GM23248 (cell line): ENCODE measurements around the gene FSCN2. TPM values are rescaled to one million over a fixed set of nuclear protein-coding genes. Genes with fewer than 3 reads are reported as not detected.

Source experiments
- DNase-seq: peaks from one replicate; pipeline ENCODE4 v3.0.0-alpha.2; 2015
- H2AFZ ChIP-seq: fragments of 200-600 bp; sonication (generic); 2 replicates; pipeline ENCODE4 v1.6.1; 2016; ENCODE audit warnings: antibody characterized with exemption
- H3F3A ChIP-seq: fragments of 200-600 bp; sonication (generic); 2 replicates; pipeline ENCODE4 v1.6.1; 2016; ENCODE audit warnings: mild to moderate bottlenecking, antibody characterized with exemption, mixed run types; ENCODE audit not compliant: insufficient read depth
- H3K27ac ChIP-seq: fragments of 200-600 bp; sonication (generic); 2 replicates; pipeline ENCODE4 v1.5.1; 2016; ENCODE audit warnings: mild to moderate bottlenecking
- H3K27me3 ChIP-seq: fragments of 200-600 bp; sonication (generic); replicated peaks from 2 replicates; pipeline ENCODE4 v1.6.1; 2016; ENCODE audit warnings: mild to moderate bottlenecking; ENCODE audit not compliant: insufficient read depth
- H3K36me3 ChIP-seq: fragments of 200-600 bp; sonication (generic); 2 replicates; pipeline ENCODE4 v1.6.1; 2016; ENCODE audit warnings: low read depth, mild to moderate bottlenecking
- H3K4me1 ChIP-seq: fragments of 200-600 bp; sonication (generic); 2 replicates; pipeline ENCODE4 v1.6.1; 2016; ENCODE audit warnings: mild to moderate bottlenecking; ENCODE audit not compliant: insufficient read depth
- H3K4me2 ChIP-seq: fragments of 200-600 bp; sonication (generic); one replicate; pipeline ENCODE4 v1.6.1; 2016; ENCODE audit warnings: mild to moderate bottlenecking; ENCODE audit not compliant: unreplicated experiment
- H3K4me3 ChIP-seq: fragments of 200-600 bp; sonication (generic); 2 replicates; pipeline ENCODE4 v1.5.1; 2016; ENCODE audit warnings: mild to moderate bottlenecking
- H3K79me2 ChIP-seq: fragments of 200-600 bp; sonication (generic); 2 replicates; pipeline ENCODE4 v1.6.1; 2016; ENCODE audit warnings: mild to moderate bottlenecking; ENCODE audit not compliant: insufficient read depth
- H3K9ac ChIP-seq: fragments of 200-600 bp; sonication (generic); 2 replicates; pipeline ENCODE4 v1.6.1; 2016; ENCODE audit warnings: mild to moderate bottlenecking
- H3K9me2 ChIP-seq: fragments of 200-600 bp; sonication (generic); 2 replicates; pipeline ENCODE4 v1.6.1; 2016; ENCODE audit warnings: mixed run types, mild to moderate bottlenecking, moderate library complexity; ENCODE audit not compliant: insufficient read depth
- H3K9me3 ChIP-seq: fragments of 200-600 bp; sonication (generic); one replicate; pipeline ENCODE4 v1.6.1; 2017; ENCODE audit warnings: low read depth
- H4K20me1 ChIP-seq: fragments of 200-600 bp; sonication (generic); 2 replicates; pipeline ENCODE4 v1.6.0; 2016; ENCODE audit not compliant: insufficient read depth
- EZH2 ChIP-seq: fragments of 200-600 bp; sonication (generic); IDR thresholded peaks from 2 replicates; pipeline ENCODE4 v1.6.1; 2018; ENCODE audit warnings: antibody characterized with exemption, mild to moderate bottlenecking; ENCODE audit not compliant: insufficient read depth, poor library complexity, severe bottlenecking
- EZH2phosphoT487 ChIP-seq: fragments of 200-600 bp; sonication (generic); IDR thresholded peaks from 2 replicates; pipeline ENCODE4 v1.6.1; 2018; ENCODE audit warnings: antibody characterized with exemption, moderate library complexity, mild to moderate bottlenecking, low read depth; ENCODE audit not compliant: insufficient read depth
- WGBS, 2 experiments: methylation state at CpG; one replicate each; pipeline ENCODE4 v1.1.6; 2015 to 2017; ENCODE audit warnings: low lambda C conversion rate in 2 of 2, low coverage in 1 of 2; ENCODE audit errors: missing lambda C conversion rate in 2 of 2; 5-methylcytosine and 5-hydroxymethylcytosine counted together
- in situ Hi-C: fragments of 300-500 bp; cut with MboI; formaldehyde crosslinking; loops from 2 replicates; pipeline ENCODE4 v1.15.0; 2020
- polyA plus RNA-seq: library from polyadenylated mRNA; unstranded; fragments of >200 nt; fragmentation: Nextera tagmentation; extraction: Ambion mirVana; gene quantifications from 2 replicates; pipeline ENCODE4 v1.2.1, GENCODE V29; 2016
- total RNA-seq: library from RNA; depleted of rRNA; stranded (reverse); fragments of >200 nt; shearing (Covaris generic); gene quantifications from 2 replicates; pipeline ENCODE4 v1.2.3, GENCODE V29; 2014

The FSCN2 gene
- total and polyA plus RNA-seq, 2 experiments from 2014 or later, result 0.48 to 3.2 TPM

DNA sequence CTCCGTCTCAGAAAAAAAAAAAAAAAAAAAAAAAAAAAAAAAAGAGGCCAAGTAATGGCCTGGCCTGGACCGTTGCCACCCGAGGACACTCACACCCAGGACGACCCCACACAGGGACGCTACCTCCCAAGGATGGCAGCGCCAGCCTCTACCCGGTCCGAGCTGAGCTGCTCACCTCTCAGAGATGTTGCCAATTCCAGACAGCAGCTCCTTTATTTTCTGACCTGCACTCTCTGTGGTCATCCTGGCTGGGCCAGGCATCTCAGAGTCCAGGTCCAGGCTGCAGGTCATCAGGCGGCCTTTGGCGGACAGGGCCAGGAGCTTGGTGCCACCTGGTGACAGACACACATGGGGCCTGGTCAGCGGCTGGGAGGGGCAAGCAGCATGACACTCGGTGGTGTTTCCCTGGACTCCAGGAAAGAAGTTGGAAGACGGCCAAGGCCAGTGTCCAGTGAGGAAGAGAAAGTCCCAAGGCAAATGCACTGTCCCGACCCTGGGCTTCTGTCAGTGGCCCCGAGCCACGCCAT lies 20.9 kb downstream of the FSCN2 start:
- H3K9me2 ChIP-seq, result no peaks in the 10 kb centered on the region

DNA sequence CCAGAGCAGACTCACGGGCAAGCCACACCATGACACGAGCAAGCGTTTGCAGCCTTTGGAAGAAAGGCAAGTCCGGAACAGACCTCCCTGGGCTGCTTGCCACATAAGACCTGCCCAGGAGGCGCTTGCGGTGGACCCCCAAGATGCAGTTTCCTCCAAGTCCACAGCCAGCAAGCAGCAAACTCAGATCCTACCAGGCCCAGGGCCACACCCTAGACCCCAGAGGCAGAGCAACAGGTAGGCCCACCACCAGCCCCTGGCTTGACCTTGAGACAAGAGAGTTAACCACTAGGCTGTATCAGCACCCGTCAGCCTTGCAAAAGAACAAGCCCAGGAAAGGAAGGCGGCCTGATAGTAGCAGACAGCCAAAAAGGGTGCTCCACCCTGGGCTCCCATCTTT lies 21.6 kb downstream of the FSCN2 start:
- Histone ChIP-seq H3K79me2 (peaks cover 27% of the 10 kb centered on the region), H4K20me1 (no peaks in the 10 kb centered on the region), H3K4me1 (peaks cover 13% of the 10 kb centered on the region), H3F3A (peaks cover 10% of the 10 kb centered on the region; the same call in 1 of the 2 replicates), H3K27me3 (no peaks in the 10 kb centered on the region), H3K9me2 (no peaks in the 10 kb centered on the region), H2AFZ (no peak overlapping the region), H3K36me3 (no peaks in the 10 kb centered on the region), H3K27ac (no peak overlapping the region), H3K9ac (no peak overlapping the region), H3K4me2 (no peak overlapping the region), H3K4me3 (no peak overlapping the region), H3K9me3 (no peaks in the 10 kb centered on the region)
- WGBS, 2 experiments, result 79 to 81% methylated on average over 8 of the region's 8 CpGs
- TF ChIP-seq EZH2 (no peak), EZH2phosphoT487 (no peak)
- DNase-seq, result no peak
- in situ Hi-C loops, result no loop called here

More for the DNA sequence above, 20.9 kb downstream of the FSCN2 start:
- Histone ChIP-seq H3K27me3 (no peaks in the 10 kb centered on the region), H4K20me1 (no peaks in the 10 kb centered on the region), H2AFZ (no peak overlapping the region), H3K79me2 (peaks cover 27% of the 10 kb centered on the region), H3K27ac (no peak overlapping the region), H3K9me3 (no peaks in the 10 kb centered on the region), H3K4me1 (peaks cover 12% of the 10 kb centered on the region), H3K4me3 (no peak overlapping the region), H3K9ac (no peak overlapping the region), H3F3A (peaks cover 9% of the 10 kb centered on the region; the same call in 1 of the 2 replicates), H3K36me3 (no peaks in the 10 kb centered on the region; the same call in 1 of the 2 replicates), H3K4me2 (no peak overlapping the region)
- no peak for TF ChIP-seq EZH2
- no peak for TF ChIP-seq EZH2phosphoT487
- WGBS, 2 experiments, result 89 to 90% methylated on average over 15 to 16 of the region's 16 CpGs
- in situ Hi-C loops, result no loop called here
- no peak for DNase-seq

DNA sequence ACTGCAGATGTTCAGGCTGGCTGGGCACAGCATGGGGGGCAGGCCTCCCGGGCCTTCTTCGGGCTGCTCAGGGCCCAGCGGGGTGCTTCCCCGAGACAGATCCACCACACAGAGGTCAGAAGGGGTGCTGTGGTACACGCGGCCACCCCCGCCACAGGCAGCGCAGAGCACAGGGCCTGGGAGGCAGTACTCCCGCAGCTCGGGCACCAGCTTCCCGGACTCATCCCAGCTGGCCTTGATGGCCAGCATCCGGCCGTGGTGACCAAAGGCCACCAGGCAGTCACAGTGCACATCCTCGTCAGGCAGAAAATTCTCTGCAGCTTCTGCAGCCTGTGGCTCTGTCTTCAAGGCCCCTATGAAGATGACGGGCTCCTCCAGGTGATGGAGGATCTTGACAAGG lies 22.1 kb downstream of the FSCN2 start:
- 91 to 93% methylated on average over 13 to 15 of the region's 15 CpGs for WGBS, 2 experiments
- Histone ChIP-seq H2AFZ (no peak overlapping the region), H4K20me1 (no peaks in the 10 kb centered on the region), H3K4me2 (no peak overlapping the region), H3K9me3 (no peaks in the 10 kb centered on the region), H3K4me3 (no peak overlapping the region), H3K4me1 (peaks cover 13% of the 10 kb centered on the region), H3K27ac (no peak overlapping the region), H3K9me2 (no peaks in the 10 kb centered on the region), H3K9ac (no peak overlapping the region), H3K27me3 (no peaks in the 10 kb centered on the region), H3F3A (peaks cover 10% of the 10 kb centered on the region; the same call in 1 of the 2 replicates), H3K79me2 (peaks cover 27% of the 10 kb centered on the region), H3K36me3 (no peaks in the 10 kb centered on the region)
- TF ChIP-seq EZH2phosphoT487 (no peak), EZH2 (no peak)
- in situ Hi-C loops, result no loop called here
- DNase-seq, result no peak

DNA sequence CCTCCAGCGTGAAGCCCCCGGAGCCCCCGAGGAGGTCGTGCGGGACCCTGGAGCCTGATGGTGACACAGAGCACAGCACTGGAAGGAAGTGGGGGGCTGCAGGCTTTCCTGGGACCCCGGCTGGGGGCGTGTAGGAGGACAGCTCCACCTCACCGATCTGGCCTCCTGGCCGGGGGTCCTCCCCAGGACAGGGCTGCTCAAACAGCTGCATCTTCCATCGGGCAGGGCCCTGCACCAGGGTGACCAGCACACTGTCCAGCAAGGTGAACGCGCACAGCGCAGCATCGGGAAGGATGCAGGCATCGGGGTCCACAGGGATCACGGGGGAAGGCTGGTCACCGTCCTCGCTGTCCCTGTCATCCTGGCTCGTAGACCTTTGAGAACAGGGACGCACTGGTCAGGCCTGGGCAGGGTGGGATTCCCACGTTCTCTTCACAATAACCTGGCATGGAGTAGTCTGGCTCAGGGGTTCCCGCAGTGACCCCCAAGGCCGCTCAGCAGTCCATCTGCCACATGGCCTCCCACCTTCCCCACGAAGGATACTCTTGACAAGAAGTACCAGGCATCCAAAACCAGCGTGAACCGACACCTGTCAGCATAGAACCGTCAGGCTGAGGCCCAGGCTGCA lies 22.8 kb downstream of the FSCN2 start:
- H3K36me3 ChIP-seq, result no peaks in the 10 kb centered on the region
- no peak for DNase-seq
- H3K4me1 ChIP-seq, result peaks cover 15% of the 10 kb centered on the region
- no peak overlapping the region for H3K27ac ChIP-seq
- TF ChIP-seq EZH2 (no peak), EZH2phosphoT487 (no peak)
- peak overlapping the region; percentile 84 for H3K4me2 ChIP-seq
- peak overlapping the region; percentile 78 for H3K9ac ChIP-seq
- H3K4me3 ChIP-seq, result peak overlapping the region; percentile 90
- in situ Hi-C loops, result no loop called here
- no peaks in the 10 kb centered on the region for H3K27me3 ChIP-seq
- H3K9me3 ChIP-seq, result no peaks in the 10 kb centered on the region
- peaks cover 27% of the 10 kb centered on the region for H3K79me2 ChIP-seq
- peaks cover 10% of the 10 kb centered on the region; the same call in 1 of the 2 replicates for H3F3A ChIP-seq
- WGBS, 2 experiments, result 72 to 73% methylated on average over 26 to 27 of the region's 27 CpGs
- 0 out of 2 replicates have a peak overlapping the region, but pooled peaks have one; percentile 75 for H2AFZ ChIP-seq
- no peaks in the 10 kb centered on the region for H4K20me1 ChIP-seq
- H3K9me2 ChIP-seq, result no peaks in the 10 kb centered on the region
